Measurements from ENCODE around the gene C21orf58. TPM values are rescaled to one million over a fixed set of nuclear protein-coding genes. Genes with fewer than 3 reads are reported as not detected.

The C21orf58 gene
- total and polyA plus RNA-seq, 5 donors from 2014 or later: 0.64 to 5.2 (median 0.90) TPM

GRCh38 chr21:46345861-46346260, 22.2 kb upstream of the C21orf58 start:
- Mint-ChIP-seq H3K4me1 (peaks cover 0 to 7% (median 3%) of the 10 kb centered on the region in 4 donors), H3K4me3 (no peak overlapping the region), H3K27ac (no peak overlapping the region), H3K36me3 (peaks cover 35% of the 10 kb centered on the region), H3K9me3 (no peaks in the 10 kb centered on the region), H3K27me3 (no peaks in the 10 kb centered on the region)
- H3K27me3 ChIP-seq (ENCODE audit: control insufficient read depth, insufficient read depth, low read length): no peaks in the 10 kb centered on the region
- ATAC-seq (ENCODE audit: low read depth in 2 of 2) (no peak), DNase-seq (no peak)
- H3K36me3 ChIP-seq (ENCODE audit: control insufficient read depth, insufficient read depth, low read length): peaks cover 50% of the 10 kb centered on the region
- no peaks in the 10 kb centered on the region for H3K4me1 ChIP-seq (ENCODE audit: control insufficient read depth, insufficient read depth, low read length, poor library complexity, severe bottlenecking)
- no peak overlapping the region for H3K27ac ChIP-seq (ENCODE audit: insufficient read depth, low read length, poor library complexity, severe bottlenecking)
- no peaks in the 10 kb centered on the region for H3K9me3 ChIP-seq (ENCODE audit: control insufficient read depth in 2 of 2, low read length in 2 of 2)
- no peak overlapping the region for H3K4me3 ChIP-seq (ENCODE audit: low read depth, low read length)

GRCh38 chr21:46344219-46344915, 20.7 kb upstream of the C21orf58 start:
- ATAC-seq (ENCODE audit: low read depth in 2 of 2) (no peak), DNase-seq (no peak)
- no peaks in the 10 kb centered on the region for H3K4me1 ChIP-seq (ENCODE audit: control insufficient read depth, insufficient read depth, low read length, poor library complexity, severe bottlenecking)
- H3K36me3 Mint-ChIP-seq: peaks cover 41% of the 10 kb centered on the region
- peaks cover 41% of the 10 kb centered on the region for H3K36me3 ChIP-seq (ENCODE audit: control insufficient read depth, insufficient read depth, low read length)
- H3K4me1 Mint-ChIP-seq: peaks cover 0 to 12% (median 3%) of the 10 kb centered on the region in 4 donors
- H3K27ac Mint-ChIP-seq: no peak overlapping the region
- H3K9me3 Mint-ChIP-seq: no peaks in the 10 kb centered on the region
- H3K9me3 ChIP-seq (ENCODE audit: control insufficient read depth in 2 of 2, low read length in 2 of 2): no peaks in the 10 kb centered on the region
- H3K27me3 Mint-ChIP-seq: no peaks in the 10 kb centered on the region
- no peak overlapping the region for H3K4me3 Mint-ChIP-seq
- no peak overlapping the region for H3K27ac ChIP-seq (ENCODE audit: insufficient read depth, low read length, poor library complexity, severe bottlenecking)
- H3K4me3 ChIP-seq (ENCODE audit: low read depth, low read length): no peak overlapping the region
- no peaks in the 10 kb centered on the region for H3K27me3 ChIP-seq (ENCODE audit: control insufficient read depth, insufficient read depth, low read length)

GRCh38 chr21:46340998-46341397, 17.3 kb upstream of the C21orf58 start:
- Mint-ChIP-seq H3K27ac (no peak overlapping the region), H3K9me3 (no peaks in the 10 kb centered on the region), H3K4me1 (peaks cover 0 to 16% (median 5%) of the 10 kb centered on the region in 4 donors), H3K36me3 (peaks cover 39% of the 10 kb centered on the region), H3K4me3 (no peak overlapping the region), H3K27me3 (no peaks in the 10 kb centered on the region)
- no peaks in the 10 kb centered on the region for H3K4me1 ChIP-seq (ENCODE audit: control insufficient read depth, insufficient read depth, low read length, poor library complexity, severe bottlenecking)
- no peak overlapping the region for H3K27ac ChIP-seq (ENCODE audit: insufficient read depth, low read length, poor library complexity, severe bottlenecking)
- DNase-seq (no peak), ATAC-seq (ENCODE audit: low read depth in 2 of 2) (no peak)
- H3K4me3 ChIP-seq (ENCODE audit: low read depth, low read length): no peak overlapping the region
- H3K27me3 ChIP-seq (ENCODE audit: control insufficient read depth, insufficient read depth, low read length): no peaks in the 10 kb centered on the region
- peaks cover 42% of the 10 kb centered on the region for H3K36me3 ChIP-seq (ENCODE audit: control insufficient read depth, insufficient read depth, low read length)
- no peaks in the 10 kb centered on the region for H3K9me3 ChIP-seq (ENCODE audit: control insufficient read depth in 2 of 2, low read length in 2 of 2)

GRCh38 chr21:46336603-46337002, 12.9 kb upstream of the C21orf58 start:
- no peaks in the 10 kb centered on the region for H3K9me3 Mint-ChIP-seq
- no peak for ATAC-seq (ENCODE audit: low read depth in 2 of 2)
- Histone ChIP-seq H3K4me1 (ENCODE audit: control insufficient read depth, insufficient read depth, low read length, poor library complexity, severe bottlenecking) (no peaks in the 10 kb centered on the region), H3K36me3 (ENCODE audit: control insufficient read depth, insufficient read depth, low read length) (peaks cover 45% of the 10 kb centered on the region), H3K9me3 (ENCODE audit: control insufficient read depth in 2 of 2, low read length in 2 of 2) (no peaks in the 10 kb centered on the region), H3K4me3 (ENCODE audit: low read depth, low read length) (no peak overlapping the region), H3K27ac (ENCODE audit: insufficient read depth, low read length, poor library complexity, severe bottlenecking) (no peak overlapping the region), H3K27me3 (ENCODE audit: control insufficient read depth, insufficient read depth, low read length) (no peaks in the 10 kb centered on the region)
- H3K27me3 Mint-ChIP-seq: no peaks in the 10 kb centered on the region
- peaks cover 0 to 9% (median 3%) of the 10 kb centered on the region in 4 donors for H3K4me1 Mint-ChIP-seq
- peaks cover 36% of the 10 kb centered on the region for H3K36me3 Mint-ChIP-seq
- no peak overlapping the region for H3K27ac Mint-ChIP-seq
- DNase-seq: no peak
- no peak overlapping the region for H3K4me3 Mint-ChIP-seq

- Mint-ChIP-seq H3K4me1 (peaks cover 4 to 6% (median 5%) of the 10 kb centered on the region in 4 donors), H3K27ac (no peak overlapping the region), H3K27me3 (no peaks in the 10 kb centered on the region), H3K4me3 (no peak overlapping the region), H3K36me3 (peaks cover 34% of the 10 kb centered on the region), H3K9me3 (no peaks in the 10 kb centered on the region)
- ATAC-seq (ENCODE audit: low read depth in 2 of 2): no peak
- Histone ChIP-seq H3K9me3 (ENCODE audit: control insufficient read depth in 2 of 2, low read length in 2 of 2) (no peaks in the 10 kb centered on the region), H3K4me1 (ENCODE audit: control insufficient read depth, insufficient read depth, low read length, poor library complexity, severe bottlenecking) (no peaks in the 10 kb centered on the region), H3K27me3 (ENCODE audit: control insufficient read depth, insufficient read depth, low read length) (no peaks in the 10 kb centered on the region), H3K4me3 (ENCODE audit: low read depth, low read length) (no peak overlapping the region), H3K27ac (ENCODE audit: insufficient read depth, low read length, poor library complexity, severe bottlenecking) (no peak overlapping the region), H3K36me3 (ENCODE audit: control insufficient read depth, insufficient read depth, low read length) (peaks cover 46% of the 10 kb centered on the region)
- DNase-seq: no peak
Measured at GRCh38 chr21:46334351-46335140, 10.9 kb upstream of the C21orf58 start.

GRCh38 chr21:46329796-46330195, 6.1 kb upstream of the C21orf58 start:
- Histone ChIP-seq H3K4me1 (ENCODE audit: control insufficient read depth, insufficient read depth, low read length, poor library complexity, severe bottlenecking) (peaks cover 10% of the 10 kb centered on the region), H3K4me3 (ENCODE audit: low read depth, low read length) (no peak overlapping the region), H3K9me3 (ENCODE audit: control insufficient read depth in 2 of 2, low read length in 2 of 2) (no peaks in the 10 kb centered on the region), H3K36me3 (ENCODE audit: control insufficient read depth, insufficient read depth, low read length) (peaks cover 23% of the 10 kb centered on the region), H3K27ac (ENCODE audit: insufficient read depth, low read length, poor library complexity, severe bottlenecking) (no peak overlapping the region), H3K27me3 (ENCODE audit: control insufficient read depth, insufficient read depth, low read length) (no peaks in the 10 kb centered on the region)
- ATAC-seq (ENCODE audit: low read depth in 2 of 2) (no peak), DNase-seq (no peak)
- Mint-ChIP-seq H3K4me3 (no peak overlapping the region), H3K36me3 (peaks cover 27% of the 10 kb centered on the region), H3K4me1 (peaks cover 5 to 22% (median 13%) of the 10 kb centered on the region in 4 donors), H3K27ac (no peak overlapping the region), H3K27me3 (no peaks in the 10 kb centered on the region), H3K9me3 (no peaks in the 10 kb centered on the region)

- H3K36me3 Mint-ChIP-seq: peaks cover 27% of the 10 kb centered on the region
- DNase-seq: no peak
- no peaks in the 10 kb centered on the region for H3K27me3 ChIP-seq (ENCODE audit: control insufficient read depth, insufficient read depth, low read length)
- no peak overlapping the region for H3K4me3 Mint-ChIP-seq
- no peaks in the 10 kb centered on the region for H3K9me3 ChIP-seq (ENCODE audit: control insufficient read depth in 2 of 2, low read length in 2 of 2)
- peaks cover 17% of the 10 kb centered on the region for H3K36me3 ChIP-seq (ENCODE audit: control insufficient read depth, insufficient read depth, low read length)
- no peak for ATAC-seq (ENCODE audit: low read depth in 2 of 2)
- peaks cover 11% of the 10 kb centered on the region for H3K4me1 ChIP-seq (ENCODE audit: control insufficient read depth, insufficient read depth, low read length, poor library complexity, severe bottlenecking)
- peaks cover 5 to 29% (median 15%) of the 10 kb centered on the region in 4 donors for H3K4me1 Mint-ChIP-seq
- H3K9me3 Mint-ChIP-seq: no peaks in the 10 kb centered on the region
- no peaks in the 10 kb centered on the region for H3K27me3 Mint-ChIP-seq
- no peak overlapping the region for H3K4me3 ChIP-seq (ENCODE audit: low read depth, low read length)
- no peak overlapping the region for H3K27ac Mint-ChIP-seq
- H3K27ac ChIP-seq (ENCODE audit: insufficient read depth, low read length, poor library complexity, severe bottlenecking): no peak overlapping the region
Measured at GRCh38 chr21:46328151-46328550, 4.5 kb upstream of the C21orf58 start.
